GM21390 (cell line): Measurements from ENCODE around the gene AIG1.
A peak's percentile ranks its signal among the peaks of the same experiment; 100 is the strongest.
"Not testable (repeated sequence)": the region's sequence is repeated elsewhere in the genome, so short reads cannot be mapped to it uniquely, and the experiment has no call there.

Experiments
- ATAC-seq: cut with Tn5 transposase; IDR thresholded peaks from one replicate; pipeline ENCODE4 v1.9.1; 2021; ENCODE audit not compliant: unreplicated experiment

AIG1 gene

DNA sequence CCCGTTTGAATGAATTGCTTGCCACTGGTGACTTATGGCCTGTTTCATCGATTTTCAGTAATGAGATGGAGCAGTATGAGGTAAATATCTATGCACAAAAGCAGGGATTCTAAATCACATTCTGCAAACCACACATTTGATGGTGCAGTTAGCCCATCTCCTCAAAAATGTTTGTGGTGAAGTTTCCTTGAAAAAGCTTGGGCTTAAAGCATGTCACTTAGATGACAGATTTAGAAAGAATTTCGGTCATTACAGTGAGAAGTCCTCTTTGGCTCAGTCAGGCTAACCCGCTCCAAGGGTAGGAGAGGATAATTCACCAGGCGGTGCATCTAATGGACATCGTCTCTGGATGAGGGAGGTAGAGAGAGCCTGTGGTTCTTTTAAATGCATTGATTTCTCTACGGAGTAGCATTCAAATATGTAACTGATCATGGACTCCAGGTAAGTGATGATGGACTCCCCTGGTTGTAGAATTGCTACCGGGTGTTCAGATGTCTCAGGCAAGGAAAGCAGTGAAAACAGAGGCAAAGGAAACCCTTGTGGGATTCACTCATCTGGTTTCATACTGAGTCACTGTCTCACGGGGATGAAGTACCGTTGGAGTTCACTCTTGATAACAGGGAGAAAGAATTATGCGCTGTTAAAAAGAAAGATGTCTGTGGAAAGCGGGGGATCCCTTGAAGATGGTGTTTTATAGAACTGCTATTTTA, 65.3 kb downstream of the AIG1 start:
- ATAC-seq, result no peak

DNA sequence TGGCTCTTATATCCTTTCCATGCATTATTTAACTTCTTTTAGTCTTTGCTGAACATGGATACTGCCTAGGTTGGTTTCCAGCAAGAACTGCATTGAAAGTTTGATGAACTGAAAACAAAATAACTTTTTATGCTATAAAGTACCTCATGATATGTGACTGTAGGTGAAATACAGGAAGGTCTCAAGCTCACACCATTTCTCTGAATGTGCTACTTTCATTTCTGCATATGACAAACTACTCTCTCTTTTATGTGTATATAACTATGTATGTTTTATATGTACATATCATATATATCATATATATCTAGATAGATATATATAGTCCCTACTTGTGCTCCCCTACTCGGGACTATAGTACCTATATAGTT, 65.9 kb downstream of the AIG1 start:
- no peak for ATAC-seq

DNA sequence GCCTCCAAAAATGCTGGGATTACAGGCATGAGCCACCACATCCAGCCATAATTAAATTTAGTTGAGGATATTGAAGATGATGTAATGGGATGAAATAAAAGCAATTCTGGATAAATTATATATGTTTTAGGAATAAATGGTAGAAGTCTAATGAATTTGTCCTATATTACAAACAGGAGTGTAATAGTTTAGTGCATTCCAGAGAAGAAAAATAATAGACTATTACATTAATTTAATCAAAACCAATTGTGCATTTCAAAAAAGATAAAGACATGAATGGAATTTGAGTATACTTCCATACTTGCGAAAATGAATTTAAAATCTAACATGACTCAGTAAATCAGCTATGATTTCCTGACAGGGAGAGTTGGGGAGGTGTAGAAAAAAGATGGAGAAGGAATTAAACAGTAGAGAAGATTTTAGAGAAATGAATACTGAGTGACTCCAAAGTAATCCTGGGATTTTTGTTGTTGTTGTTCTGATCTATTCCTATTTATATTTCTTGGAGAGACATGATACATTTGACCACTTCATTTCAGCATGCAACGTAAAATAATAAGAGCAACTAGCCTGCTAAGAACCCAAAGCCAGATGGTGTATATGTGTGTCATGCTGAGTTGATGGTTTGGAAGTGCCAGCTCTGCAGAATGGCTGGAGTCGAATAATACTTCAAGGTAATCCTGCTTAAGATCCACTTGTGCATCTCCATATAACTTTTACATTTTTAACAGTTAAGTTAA, 67.4 kb downstream of the AIG1 start:
- ATAC-seq, result no peak

DNA sequence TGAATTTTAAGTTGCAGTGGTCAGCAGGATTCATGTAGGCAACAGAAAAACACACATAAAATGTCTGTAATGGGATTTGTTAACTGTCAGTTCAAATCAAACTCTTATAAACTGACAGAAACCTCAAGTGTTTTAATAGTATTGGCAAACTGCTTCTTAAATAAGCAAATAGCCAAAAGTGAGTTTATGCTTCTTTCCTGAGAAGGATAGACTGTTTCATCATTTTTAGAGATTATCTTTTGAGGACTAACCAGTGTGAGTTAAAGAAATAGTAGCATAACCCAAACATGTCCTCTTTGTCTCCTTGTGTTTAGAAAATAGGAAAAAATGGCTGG, 68.0 kb downstream of the AIG1 start:
- ATAC-seq, result no peak

DNA sequence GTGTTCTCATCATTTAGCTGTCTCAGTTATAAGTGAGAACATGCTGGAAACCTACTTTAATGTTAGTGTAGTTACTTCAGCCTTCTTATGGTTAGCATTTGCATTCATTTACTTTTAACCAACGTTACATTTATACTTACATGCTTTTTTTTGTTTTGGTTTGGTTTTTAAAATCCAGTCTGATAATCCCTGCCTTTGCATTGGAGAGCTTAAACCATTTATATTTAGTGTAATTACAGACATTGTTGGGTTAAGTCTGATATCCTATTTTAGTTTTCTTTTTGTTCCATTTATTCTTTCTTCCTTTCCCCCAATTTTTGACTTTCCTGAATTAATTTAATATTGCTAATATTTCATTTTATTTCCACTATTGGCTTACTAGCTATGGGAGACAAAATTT, 70.2 kb downstream of the AIG1 start:
- ATAC-seq, result no peak

DNA sequence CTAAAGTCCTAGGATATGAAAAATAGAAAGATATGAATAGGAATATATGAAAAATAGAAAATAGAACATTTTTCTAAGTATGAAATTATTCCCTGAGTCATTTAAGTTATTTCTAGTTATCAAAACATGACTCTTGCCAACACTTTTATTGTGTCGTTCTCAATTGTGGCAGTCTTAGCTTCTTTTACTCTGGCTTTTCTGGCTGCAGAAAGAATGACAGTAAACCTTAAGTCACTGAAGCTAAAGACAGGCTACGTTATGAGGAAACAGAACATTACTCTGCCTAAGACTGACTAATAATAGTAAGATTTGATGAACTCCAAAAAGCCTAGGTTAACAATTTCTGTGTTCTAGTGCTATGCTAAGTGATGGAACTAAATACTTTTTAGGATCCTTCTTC, 74.6 kb downstream of the AIG1 start:
- no peak for ATAC-seq

DNA sequence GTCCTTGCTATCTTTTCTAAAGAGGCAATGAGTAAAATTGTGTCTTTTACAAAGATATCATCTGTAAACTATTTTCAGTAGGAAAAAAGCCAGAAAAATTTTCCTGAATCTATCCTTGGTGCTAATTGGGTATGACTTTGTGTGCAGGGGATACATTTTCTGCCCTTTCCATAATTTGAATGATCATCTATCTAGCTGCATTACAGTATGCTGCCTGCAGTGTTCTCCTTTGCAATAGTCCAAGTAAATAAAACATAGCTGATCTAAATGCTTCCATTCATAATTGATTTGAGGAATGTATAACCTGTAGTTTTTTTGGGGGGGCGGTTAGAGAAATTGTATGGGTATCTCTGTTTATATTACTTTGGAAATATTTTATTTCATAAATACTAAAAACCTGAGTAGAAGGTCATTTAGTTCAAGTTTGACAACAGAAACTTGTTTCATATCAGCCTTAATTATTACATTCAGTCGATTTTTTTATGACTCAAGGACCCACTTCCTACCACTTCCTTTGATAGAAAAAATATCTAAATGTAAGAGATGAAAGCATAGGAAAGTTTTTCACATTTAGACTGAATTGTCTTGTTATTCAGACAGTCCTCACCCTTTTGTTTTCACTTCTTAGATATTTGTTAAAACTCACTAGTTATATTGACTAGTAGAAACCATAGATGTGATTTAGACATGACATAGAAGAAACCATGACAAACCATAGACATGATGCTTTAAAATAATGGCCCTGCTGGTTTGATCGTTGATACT, 75.3 kb downstream of the AIG1 start:
- ATAC-seq, result no peak

DNA sequence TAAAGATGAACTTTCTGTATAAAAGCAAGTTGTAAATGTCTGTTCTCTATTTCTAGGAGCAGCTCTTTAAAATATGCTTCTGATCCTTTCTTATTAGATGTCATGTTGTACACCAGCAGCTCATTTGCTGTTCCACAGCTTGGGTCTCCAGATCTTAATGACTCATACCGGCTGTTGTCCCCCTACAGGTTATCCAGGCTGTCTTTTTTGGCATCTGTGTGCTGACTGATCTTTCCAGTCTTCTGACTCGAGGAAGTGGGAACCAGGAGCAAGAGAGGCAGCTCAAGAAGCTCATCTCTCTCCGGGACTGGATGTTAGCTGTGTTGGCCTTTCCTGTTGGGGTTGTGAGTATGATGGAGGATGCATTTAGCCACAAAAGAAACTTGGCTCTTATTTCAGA, 76.0 kb downstream of the AIG1 start:
- ATAC-seq, result no peak

DNA sequence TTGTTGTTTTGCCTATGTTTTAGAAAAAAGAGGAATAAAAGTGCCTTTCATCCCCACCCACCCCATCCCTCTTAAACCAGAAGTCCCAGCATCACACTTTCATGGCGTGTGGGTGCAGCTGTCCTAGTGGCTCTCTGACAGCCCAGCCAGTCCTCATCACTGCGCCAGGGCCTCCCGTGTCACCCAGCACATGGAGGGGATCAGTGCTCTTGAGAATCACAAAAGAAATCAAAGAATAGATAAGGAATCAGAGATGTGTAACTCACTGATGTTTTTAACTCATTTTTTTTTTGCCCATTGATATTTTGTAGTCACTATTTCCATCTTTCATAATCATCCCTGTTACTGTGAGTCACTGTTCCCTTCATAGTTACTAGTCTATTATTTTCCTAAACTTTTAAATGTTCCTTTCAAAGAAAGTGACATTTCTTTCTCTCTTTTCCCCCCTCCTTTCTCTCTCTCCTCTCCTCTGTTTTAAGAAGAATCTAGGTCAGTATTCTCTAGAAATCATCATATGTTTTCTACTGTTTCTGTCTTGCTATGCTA, 78.6 kb downstream of the AIG1 start:
- no peak for ATAC-seq

DNA sequence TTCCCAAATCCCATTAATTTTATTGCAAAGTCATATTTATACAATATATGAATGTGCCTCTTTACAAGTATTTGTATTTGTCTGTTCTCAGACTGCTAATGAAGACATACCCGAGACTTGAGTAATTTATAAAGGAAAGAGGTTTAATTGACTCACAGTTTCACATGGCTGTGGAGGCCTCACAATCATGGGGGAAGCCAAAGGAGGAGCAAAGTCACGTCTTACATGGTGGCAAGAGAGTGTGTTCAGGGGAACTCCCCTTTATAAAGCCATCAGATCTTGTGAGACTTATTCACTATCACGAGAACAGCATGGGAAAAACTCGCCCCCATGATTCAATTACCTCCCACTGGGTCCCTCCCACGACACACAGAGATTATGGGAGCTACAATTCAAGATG, 79.2 kb downstream of the AIG1 start:
- ATAC-seq, result not testable (repeated sequence)

DNA sequence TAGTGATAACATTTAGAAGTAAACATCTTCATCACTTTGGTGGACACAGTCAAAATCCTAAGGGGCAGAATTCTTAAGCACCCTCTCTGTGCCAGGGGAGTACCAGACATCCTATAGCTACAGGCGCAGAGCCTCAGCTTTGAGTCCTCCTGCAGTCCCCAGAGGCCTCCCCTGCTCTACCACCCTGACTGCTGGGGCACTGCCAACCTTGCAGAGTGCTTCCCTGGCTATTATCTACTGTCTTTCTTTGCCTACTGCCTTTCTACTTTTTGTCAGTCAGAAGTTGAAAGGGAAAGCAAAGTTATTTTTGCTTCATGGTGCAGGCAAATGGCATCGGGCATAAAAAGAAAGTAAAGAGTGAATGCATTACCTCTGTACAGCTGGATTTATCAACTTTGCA, 80.1 kb downstream of the AIG1 start:
- no peak for ATAC-seq

DNA sequence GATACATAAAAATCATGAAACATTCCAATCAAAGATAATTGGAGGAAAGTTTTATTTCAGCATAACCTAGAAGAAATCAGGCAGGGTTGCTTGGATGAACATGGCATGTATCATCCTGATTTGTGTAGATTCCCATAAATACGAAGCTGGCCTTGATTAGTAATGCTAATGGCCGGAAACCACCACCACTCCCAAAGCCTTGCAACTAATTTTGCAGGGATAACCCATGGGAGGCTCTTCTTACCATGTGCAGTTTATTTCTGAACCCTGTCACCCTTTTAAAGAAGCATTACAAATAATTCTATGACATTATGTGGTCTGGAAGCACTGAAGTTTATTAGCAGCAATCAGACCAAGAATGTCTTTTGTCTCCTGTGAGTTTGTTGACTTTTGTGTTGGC, 80.8 kb downstream of the AIG1 start:
- ATAC-seq, result no peak

DNA sequence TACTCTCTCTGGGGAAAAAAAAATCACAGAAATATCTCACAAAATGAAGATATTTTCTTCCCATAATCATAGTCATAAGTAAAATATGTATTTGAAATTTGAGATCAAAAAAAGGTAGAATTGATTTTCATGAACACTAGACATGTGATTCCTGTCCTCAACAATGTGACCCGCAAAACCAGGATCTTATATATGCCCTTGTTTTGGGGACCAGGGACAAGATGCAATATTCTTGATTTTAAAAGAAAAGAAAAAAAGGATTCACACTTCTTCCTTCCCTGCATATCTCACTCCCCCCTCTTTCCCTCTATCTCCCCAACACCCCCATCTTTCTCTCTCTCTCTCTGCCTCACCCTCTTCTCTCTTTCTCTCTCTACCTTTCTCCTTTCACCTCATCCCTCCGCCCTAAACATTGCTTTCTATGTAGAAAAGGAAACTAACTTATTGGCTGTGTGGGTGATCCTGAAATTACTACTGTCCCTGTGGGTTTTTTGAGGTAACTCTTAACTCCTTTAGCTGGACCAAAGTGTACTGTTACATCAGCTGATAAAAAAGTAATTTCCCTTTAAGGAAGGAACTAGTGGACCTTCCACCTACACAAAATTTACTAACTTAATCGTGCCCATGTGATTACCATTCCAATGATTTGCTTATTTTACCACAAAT, 85.6 kb downstream of the AIG1 start:
- ATAC-seq, result peak; percentile 59

DNA sequence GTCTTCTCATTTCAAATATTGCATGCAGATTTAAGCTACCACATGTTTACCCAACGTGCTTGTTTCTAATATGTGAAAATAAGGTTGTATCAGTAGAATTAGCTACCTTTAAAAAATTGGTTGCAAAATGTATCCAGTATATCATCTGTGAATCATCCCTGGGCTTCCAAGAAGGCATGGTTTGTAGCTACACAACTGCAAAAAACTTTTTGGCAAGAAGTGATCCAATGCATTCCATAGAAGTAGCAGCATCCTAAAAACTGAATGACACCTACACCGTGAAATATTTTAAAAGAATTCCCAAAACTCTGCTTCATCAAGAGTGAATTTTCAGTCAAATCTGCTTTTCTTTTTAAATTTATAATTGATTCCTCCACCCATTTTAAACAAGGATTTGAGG, 89.1 kb downstream of the AIG1 start:
- no peak for ATAC-seq

DNA sequence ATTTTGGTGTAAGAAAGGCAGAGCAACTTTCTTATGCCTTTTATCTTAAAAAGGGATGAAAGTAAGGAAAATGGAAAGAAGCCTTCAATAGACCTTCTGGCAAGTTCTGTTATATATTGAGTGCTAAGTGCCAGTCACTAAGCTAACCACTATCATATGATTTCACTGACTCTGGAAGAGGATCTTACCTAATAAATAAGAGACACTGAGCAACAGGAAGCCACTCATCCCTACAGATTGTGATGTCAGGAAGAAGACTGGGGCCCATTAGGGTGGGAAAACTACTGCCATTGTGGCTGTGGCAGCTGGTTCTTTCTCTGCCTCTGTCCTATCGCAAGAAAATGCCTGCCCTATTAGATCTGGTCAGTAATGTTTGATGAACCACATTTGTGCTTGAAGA, 89.6 kb downstream of the AIG1 start:
- ATAC-seq, result no peak

DNA sequence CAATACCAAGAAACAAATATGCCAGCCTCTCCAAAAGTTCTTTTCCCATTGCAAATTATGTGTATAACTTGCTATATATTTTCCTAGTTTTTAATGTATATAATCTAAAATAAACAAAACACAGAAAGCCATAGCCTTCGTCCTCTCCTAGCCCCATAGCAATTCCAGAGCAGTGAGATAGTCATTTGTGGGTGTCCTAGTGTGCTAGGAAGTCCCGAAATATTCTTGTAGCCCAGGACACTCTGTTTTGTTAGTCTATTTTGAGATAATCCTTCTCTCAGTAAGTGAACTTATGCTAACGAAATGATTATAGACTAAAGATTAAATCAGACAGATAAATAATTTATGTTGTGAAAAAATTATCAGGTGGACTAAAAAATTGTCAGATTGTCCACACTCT, 90.7 kb downstream of the AIG1 start:
- ATAC-seq, result no peak

DNA sequence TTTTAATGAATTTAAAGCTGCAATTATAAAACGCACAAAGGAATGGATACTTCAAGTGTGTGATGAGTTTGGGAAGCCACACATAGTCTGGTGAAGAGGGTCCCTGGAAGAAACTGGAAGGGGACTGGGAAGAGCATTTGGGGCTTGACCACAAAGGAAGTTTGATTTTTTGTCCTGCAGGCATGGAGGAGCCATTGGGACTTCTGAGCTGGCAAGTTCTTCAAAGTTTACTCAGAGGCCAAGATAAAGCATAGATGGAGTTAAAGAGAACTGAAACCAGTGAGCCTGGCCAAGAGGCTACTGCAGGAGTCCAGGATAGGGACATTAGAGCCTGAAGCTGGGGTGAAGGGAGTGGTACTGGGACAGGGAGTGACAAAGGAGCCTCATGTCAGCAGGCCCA, 95.0 kb downstream of the AIG1 start:
- no peak for ATAC-seq

DNA sequence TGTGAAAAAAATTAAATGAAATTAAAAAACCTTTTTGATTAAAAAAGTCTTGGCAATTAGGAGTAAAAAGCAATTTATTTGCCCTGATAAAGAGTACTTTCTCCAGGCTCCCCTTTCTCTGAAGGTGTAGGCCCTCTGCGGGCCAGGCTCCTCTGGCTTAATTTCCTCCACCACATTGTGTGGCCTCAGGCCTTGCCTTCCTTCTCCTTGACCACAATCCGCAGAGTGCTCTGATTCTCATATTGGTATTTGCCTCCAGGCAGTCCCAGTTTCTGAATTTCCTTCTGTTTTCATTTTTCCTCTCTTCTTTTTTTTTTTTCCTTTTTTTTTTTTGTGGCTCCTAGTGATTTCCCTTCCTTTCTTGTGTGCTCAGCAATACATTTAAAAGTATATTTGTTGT, 96.4 kb downstream of the AIG1 start:
- ATAC-seq, result no peak

DNA sequence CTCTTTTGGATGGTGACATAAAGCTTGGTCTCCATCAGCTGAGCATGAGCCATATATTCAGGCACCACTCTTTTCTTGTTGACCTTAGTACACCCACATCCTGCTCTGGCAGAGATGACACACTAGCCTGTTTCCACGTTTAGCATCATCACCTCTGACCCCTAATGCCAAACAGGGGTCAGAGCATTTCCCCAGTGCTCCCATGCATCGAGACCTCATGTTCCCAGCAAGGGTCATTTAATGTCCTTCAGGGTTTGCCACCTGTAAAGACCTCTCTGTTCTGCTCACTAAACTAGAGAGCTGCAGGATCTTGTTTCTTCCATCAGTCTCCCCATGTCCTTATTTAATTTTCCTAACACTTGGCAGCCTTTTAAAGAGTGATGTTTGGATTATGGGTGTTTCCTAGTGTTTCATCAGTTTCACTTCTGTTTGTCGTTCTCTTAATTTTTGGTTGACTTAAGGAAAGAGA, 97.5 kb downstream of the AIG1 start:
- no peak for ATAC-seq

DNA sequence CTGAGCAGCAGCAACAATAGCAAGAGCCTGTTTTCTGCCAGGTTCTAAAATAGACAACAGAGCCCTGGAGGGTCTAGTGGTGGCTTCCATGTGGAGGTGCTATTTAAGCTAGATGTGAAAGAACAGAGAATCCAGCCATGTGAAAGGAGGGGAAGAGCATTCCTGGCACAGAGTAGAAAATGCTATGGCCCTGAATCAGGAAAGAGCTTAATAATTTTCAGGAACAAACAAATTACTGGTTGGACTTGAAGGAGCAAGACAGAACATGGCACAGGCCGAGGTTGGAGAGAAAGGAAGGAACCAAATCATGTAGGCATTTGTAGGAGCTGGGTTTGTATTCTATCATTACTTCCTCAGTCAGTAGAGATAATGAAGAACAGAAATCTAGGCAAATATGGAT, 98.3 kb downstream of the AIG1 start:
- no peak for ATAC-seq

DNA sequence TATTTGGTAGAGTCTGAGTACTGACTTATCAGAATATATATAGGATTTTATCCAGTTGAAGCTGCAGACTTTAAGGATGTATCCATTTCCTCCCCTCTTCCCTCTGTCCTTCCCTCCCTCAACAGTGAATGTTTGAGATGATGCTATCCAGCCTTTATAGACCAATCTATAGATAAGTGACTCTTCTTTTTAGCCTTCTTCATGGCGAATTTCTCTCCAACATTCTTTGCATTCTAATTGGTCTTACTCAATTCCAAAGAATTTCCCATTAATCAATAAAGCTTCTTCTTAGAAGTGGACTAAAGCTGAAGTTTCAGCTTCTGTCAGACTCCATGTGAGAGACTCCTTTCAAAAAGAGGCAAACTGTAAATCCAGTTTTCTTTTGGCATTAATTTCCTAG, 99.3 kb downstream of the AIG1 start:
- no peak for ATAC-seq
